ENCODE measurements around the gene SV2C. TPM values are rescaled to one million over a fixed set of nuclear protein-coding genes. Genes with fewer than 3 reads are reported as not detected.
"Not testable (repeated sequence)": the region's sequence is repeated elsewhere in the genome, so short reads cannot be mapped to it uniquely, and the experiment has no call there.

SV2C gene
- total and polyA plus RNA-seq, 4 experiments from 2014 or later: 0.02 TPM; not detected in 3

- no peaks in the 10 kb centered on the region for H3K27me3 ChIP-seq (ENCODE audit: insufficient read depth, low read length)
- Mint-ChIP-seq H3K4me3 (no peak overlapping the region), H3K27ac (peak overlapping the region in 1 of 7 donors; percentile 13), H3K27me3 (no peaks in the 10 kb centered on the region), H3K36me3 (no peaks in the 10 kb centered on the region), H3K4me1 (peaks cover 5 to 14% (median 8%) of the 10 kb centered on the region in 4 donors), H3K9me3 (peaks cover 0 to 1% (median 0%) of the 10 kb centered on the region in 8 donors)
- no peaks in the 10 kb centered on the region for H3K4me1 ChIP-seq (ENCODE audit: insufficient read depth, low read length)
- no peak for DNase-seq
- H3K27ac ChIP-seq (ENCODE audit: low read depth, low read length): no peak overlapping the region
- ChIA-PET CTCF (ENCODE audit: partially characterized antibody) (interaction anchor here (1.1 to 5.7 kb wide), 10 partner anchors 8 to 273 kb away, joined by 3 to 40 read pairs (median 6); partner anchors contain the start of gene IQGAP2), POLR2A (ENCODE audit: partially characterized antibody) (interaction anchor here (1.2 to 1.7 kb wide), 3 partner anchors 16 to 93 kb away, joined by 3 to 7 read pairs (median 6); partner anchors contain the start of gene IQGAP2)
- intact Hi-C loops (cut with micrococcal nuclease): no loop called here
- no peak overlapping the region for H3K4me3 ChIP-seq (ENCODE audit: low read length in 2 of 2)
- no peaks in the 10 kb centered on the region for H3K36me3 ChIP-seq (ENCODE audit: insufficient read depth, low read length)
- no peaks in the 10 kb centered on the region for H3K9me3 ChIP-seq (ENCODE audit: control insufficient read depth in 1 of 2, low read length in 2 of 2)
Observed at GRCh38 chr5:76310208-76310607, 227.0 kb downstream of the SV2C start.

GRCh38 chr5:76312783-76313182 lies 229.6 kb downstream of the SV2C start:
- Histone ChIP-seq H3K27me3 (ENCODE audit: insufficient read depth, low read length) (no peaks in the 10 kb centered on the region), H3K4me3 (ENCODE audit: low read length in 2 of 2) (no peak overlapping the region), H3K9me3 (ENCODE audit: control insufficient read depth in 1 of 2, low read length in 2 of 2) (no peaks in the 10 kb centered on the region), H3K36me3 (ENCODE audit: insufficient read depth, low read length) (no peaks in the 10 kb centered on the region), H3K27ac (ENCODE audit: low read depth, low read length) (no peak overlapping the region), H3K4me1 (ENCODE audit: insufficient read depth, low read length) (no peaks in the 10 kb centered on the region)
- Mint-ChIP-seq H3K36me3 (no peaks in the 10 kb centered on the region), H3K27ac (peak overlapping the region in 1 of 7 donors; percentile 63), H3K4me3 (peak overlapping the region in 1 of 8 donors; percentile 9), H3K9me3 (peaks cover 0 to 1% (median 0%) of the 10 kb centered on the region in 8 donors), H3K4me1 (peaks cover 5 to 9% (median 5%) of the 10 kb centered on the region in 4 donors), H3K27me3 (no peaks in the 10 kb centered on the region)
- ChIA-PET POLR2A (ENCODE audit: partially characterized antibody) (no interaction called here), CTCF (ENCODE audit: partially characterized antibody) (interaction anchor here (1.1 to 1.2 kb wide), 2 partner anchors 20 to 21 kb away, joined by 3 to 4 read pairs; no protein-coding TSS in a partner anchor)
- DNase-seq: no peak
- intact Hi-C loops (cut with micrococcal nuclease): no loop called here

- ChIA-PET CTCF (ENCODE audit: partially characterized antibody) (interaction anchor here (1.5 kb wide), 1 partner anchor 9 kb away, joined by 5 read pairs; no protein-coding TSS in a partner anchor), POLR2A (ENCODE audit: partially characterized antibody) (interaction anchor here (0.6 to 1.3 kb wide), 4 partner anchors 11 to 87 kb away, joined by 3 to 5 read pairs (median 3); no protein-coding TSS in a partner anchor)
- Mint-ChIP-seq H3K4me3 (no peak overlapping the region), H3K4me1 (peaks cover 0 to 8% (median 2%) of the 10 kb centered on the region in 4 donors), H3K36me3 (no peaks in the 10 kb centered on the region), H3K27ac (no peak overlapping the region), H3K9me3 (no peaks in the 10 kb centered on the region), H3K27me3 (no peaks in the 10 kb centered on the region)
- H3K4me1 ChIP-seq (ENCODE audit: insufficient read depth, low read length): no peaks in the 10 kb centered on the region
- H3K9me3 ChIP-seq (ENCODE audit: control insufficient read depth in 1 of 2, low read length in 2 of 2): no peaks in the 10 kb centered on the region
- H3K27me3 ChIP-seq (ENCODE audit: insufficient read depth, low read length): no peaks in the 10 kb centered on the region
- no peaks in the 10 kb centered on the region for H3K36me3 ChIP-seq (ENCODE audit: insufficient read depth, low read length)
- H3K27ac ChIP-seq (ENCODE audit: low read depth, low read length): no peak overlapping the region
- no peak for DNase-seq
- H3K4me3 ChIP-seq (ENCODE audit: low read length in 2 of 2): no peak overlapping the region
- intact Hi-C loops (cut with micrococcal nuclease): no loop called here
Observed at GRCh38 chr5:76314643-76315042, 231.5 kb downstream of the SV2C start.

- Mint-ChIP-seq H3K27me3 (no peaks in the 10 kb centered on the region), H3K9me3 (peaks cover 0 to 12% (median 3%) of the 10 kb centered on the region in 8 donors), H3K27ac (peak overlapping the region in 2 of 7 donors; percentile 8 to 47), H3K4me3 (no peak overlapping the region), H3K36me3 (no peaks in the 10 kb centered on the region), H3K4me1 (peaks cover 5 to 26% (median 14%) of the 10 kb centered on the region in 4 donors)
- H3K4me3 ChIP-seq (ENCODE audit: low read length in 2 of 2): no peak overlapping the region
- no peak overlapping the region for H3K27ac ChIP-seq (ENCODE audit: low read depth, low read length)
- POLR2A ChIA-PET (ENCODE audit: partially characterized antibody): no interaction called here
- H3K36me3 ChIP-seq (ENCODE audit: insufficient read depth, low read length): no peaks in the 10 kb centered on the region
- no peak for DNase-seq
- intact Hi-C loops (cut with micrococcal nuclease): no loop called here
- H3K9me3 ChIP-seq (ENCODE audit: control insufficient read depth in 1 of 2, low read length in 2 of 2): no peaks in the 10 kb centered on the region
- peaks cover 4% of the 10 kb centered on the region for H3K4me1 ChIP-seq (ENCODE audit: insufficient read depth, low read length)
- CTCF ChIA-PET (ENCODE audit: partially characterized antibody): interaction anchor here (5.4 kb wide), 1 partner anchor 12 kb away, joined by 40 read pairs; no protein-coding TSS in a partner anchor
- H3K27me3 ChIP-seq (ENCODE audit: insufficient read depth, low read length): no peaks in the 10 kb centered on the region
Observed at GRCh38 chr5:76319673-76320072, 236.5 kb downstream of the SV2C start.

- CTCF ChIA-PET (ENCODE audit: partially characterized antibody): interaction anchor here (6.0 kb wide), 1 partner anchor 14 kb away, joined by 28 read pairs; no protein-coding TSS in a partner anchor
- H3K4me3 ChIP-seq (ENCODE audit: low read length in 2 of 2); H3K9me3 ChIP-seq (ENCODE audit: control insufficient read depth in 1 of 2, low read length in 2 of 2); intact Hi-C loops (cut with micrococcal nuclease); H3K27me3 ChIP-seq (ENCODE audit: insufficient read depth, low read length); H3K36me3 ChIP-seq (ENCODE audit: insufficient read depth, low read length); DNase-seq; H3K27me3 Mint-ChIP-seq; H3K36me3 Mint-ChIP-seq; H3K27ac ChIP-seq (ENCODE audit: low read depth, low read length); POLR2A ChIA-PET (ENCODE audit: partially characterized antibody): not testable (repeated sequence)
- peak overlapping the region in 5 of 7 donors; percentile 41 to 93 (median 53) for H3K27ac Mint-ChIP-seq
- H3K4me1 Mint-ChIP-seq: peaks cover 39 to 64% (median 49%) of the 10 kb centered on the region in 4 donors
- peaks cover 43% of the 10 kb centered on the region for H3K4me1 ChIP-seq (ENCODE audit: insufficient read depth, low read length)
- H3K4me3 Mint-ChIP-seq: peak overlapping the region in 2 of 8 donors; percentile 36 to 47
- H3K9me3 Mint-ChIP-seq: peaks cover 0 to 12% (median 3%) of the 10 kb centered on the region in 8 donors
Observed at GRCh38 chr5:76323494-76323893, 240.3 kb downstream of the SV2C start.

- DNase-seq: peak in 1 of 5 donors; percentile 13
- POLR2A ChIA-PET (ENCODE audit: partially characterized antibody): interaction anchor here (0.7 to 5.8 kb wide), 20 partner anchors 9 to 1390 kb away, joined by 3 to 95 read pairs (median 6); partner anchors contain the start of gene IQGAP2
Observed at GRCh38 chr5:76325326-76325725, 242.1 kb downstream of the SV2C start.

GRCh38 chr5:76325876-76326491 lies 242.8 kb downstream of the SV2C start:
- POLR2A ChIA-PET (ENCODE audit: partially characterized antibody): interaction anchor here (0.6 to 5.8 kb wide), 28 partner anchors 9 to 1391 kb away, joined by 3 to 95 read pairs (median 6); partner anchors contain the start of gene IQGAP2
- Mint-ChIP-seq H3K27ac (peak overlapping the region; percentile 91 to 97 (median 94)), H3K27me3 (no peaks in the 10 kb centered on the region), H3K4me3 (peak overlapping the region; percentile 66 to 84 (median 74)), H3K36me3 (no peaks in the 10 kb centered on the region), H3K4me1 (peaks cover 52 to 79% (median 67%) of the 10 kb centered on the region in 4 donors), H3K9me3 (peaks cover 0 to 15% (median 3%) of the 10 kb centered on the region in 8 donors)
- Histone ChIP-seq H3K36me3 (ENCODE audit: insufficient read depth, low read length) (no peaks in the 10 kb centered on the region), H3K4me3 (ENCODE audit: low read length in 2 of 2) (no peak overlapping the region), H3K27me3 (ENCODE audit: insufficient read depth, low read length) (no peaks in the 10 kb centered on the region), H3K4me1 (ENCODE audit: insufficient read depth, low read length) (peaks cover 66% of the 10 kb centered on the region), H3K27ac (ENCODE audit: low read depth, low read length) (peak overlapping the region; percentile 49), H3K9me3 (ENCODE audit: control insufficient read depth in 1 of 2, low read length in 2 of 2) (no peaks in the 10 kb centered on the region)
- CTCF ChIA-PET (ENCODE audit: partially characterized antibody): interaction anchor here (0.5 to 6.0 kb wide), 20 partner anchors 9 to 774 kb away, joined by 3 to 28 read pairs (median 4); partner anchors contain the start of gene IQGAP2
- peak; percentile 52 to 65 (median 57) for DNase-seq
- intact Hi-C loops (cut with micrococcal nuclease): loop anchor here (1.0 to 5.0 kb wide), 2 partner anchors 76 to 146 kb away; no protein-coding TSS in a partner anchor

More at GRCh38 chr5:76325326-76325725, 242.1 kb downstream of the SV2C start:
- Histone ChIP-seq H3K27ac (ENCODE audit: low read depth, low read length) (peak overlapping the region; percentile 49), H3K9me3 (ENCODE audit: control insufficient read depth in 1 of 2, low read length in 2 of 2) (no peaks in the 10 kb centered on the region), H3K27me3 (ENCODE audit: insufficient read depth, low read length) (no peaks in the 10 kb centered on the region), H3K4me3 (ENCODE audit: low read length in 2 of 2) (no peak overlapping the region), H3K4me1 (ENCODE audit: insufficient read depth, low read length) (peaks cover 61% of the 10 kb centered on the region), H3K36me3 (ENCODE audit: insufficient read depth, low read length) (no peaks in the 10 kb centered on the region)
- Mint-ChIP-seq H3K27ac (peak overlapping the region; percentile 91 to 97 (median 94)), H3K27me3 (no peaks in the 10 kb centered on the region), H3K4me3 (peak overlapping the region; percentile 66 to 84 (median 74)), H3K4me1 (peaks cover 47 to 73% (median 62%) of the 10 kb centered on the region in 4 donors), H3K9me3 (peaks cover 0 to 15% (median 3%) of the 10 kb centered on the region in 8 donors), H3K36me3 (no peaks in the 10 kb centered on the region)
- CTCF ChIA-PET (ENCODE audit: partially characterized antibody): interaction anchor here (1.2 to 6.0 kb wide), 12 partner anchors 9 to 258 kb away, joined by 3 to 28 read pairs (median 8); partner anchors contain the start of gene IQGAP2
- intact Hi-C loops (cut with micrococcal nuclease): loop anchor here (5.0 kb wide), 1 partner anchor 147 kb away; no protein-coding TSS in a partner anchor

All from CD4-positive, alpha-beta memory T cell (primary cell).